K562 (cell line): ENCODE measurements around the gene PDZK1. TPM values are rescaled to one million over a fixed set of nuclear protein-coding genes. Genes with fewer than 3 reads are reported as not detected.

Experiments
- ATAC-seq: fragments of 200-7000 bp; cut with Tn5 transposase; 3 replicates; pipeline ENCODE4 v1.9.1; 2020; ENCODE audit warnings: moderate library complexity
- BruUV-seq: library from RNA; stranded (reverse); fragments of 400-500 nt; replicated peaks from 2 replicates; lab custom pipeline; 2021; lab: Mats Ljungman, UMichigan
- CTCF ChIA-PET: fragments of 300-600 bp; formaldehyde crosslinking; extraction: SDS; loops from one replicate; lab custom pipeline; 2021; ENCODE audit warnings: low intra/inter-chr PET ratio; lab: Yijun Ruan, JAX
- POLR2A ChIA-PET: fragments of 300-600, 350-650 bp; sonication (Branson Sonifier 250); formaldehyde crosslinking; extraction: SDS; loops from one replicate; lab custom pipeline; 2021; ENCODE audit warnings: antibody characterized with exemption, inconsistent platforms; lab: Yijun Ruan, JAX
- DNase-seq, 4 experiments: peaks; one replicate each; pipeline versions ENCODE4 v3.0.0 to v3.0.0-alpha.2; 2011 to 2018; ENCODE audit warnings: low spot score in 3 of 4, mixed read lengths in 3 of 4; ENCODE audit errors: extremely low read depth in 1 of 4
- FAIRE-seq: peaks from 2 replicates; lab custom pipeline; 2011; peaks lifted over from hg19 to GRCh38; lab: Jason Lieb, UNC
- H2AFZ ChIP-seq: 2 replicates; pipeline ENCODE4 v1.6.0; 2011; ENCODE audit warnings: low read depth, low read length, control low read depth, inconsistent platforms
- H3K27ac ChIP-seq: fragments of 200-600 bp; 3 replicates; pipeline ENCODE4 v1.8.0; 2011; ENCODE audit warnings: low read depth, mild to moderate bottlenecking, control low read depth, inconsistent platforms, low read length, moderate library complexity, mixed read lengths; ENCODE audit errors: extremely low read depth
- H3K27me3 ChIP-seq, 2 experiments: fragments of 300-600 bp in 1 of 2; 2 replicates in 1 of 2; 3 replicates in 1 of 2; pipeline versions ENCODE4 v1.6.0 to v1.8.0; 2011; ENCODE audit warnings: inconsistent platforms in 2 of 2, low read length in 2 of 2, mild to moderate bottlenecking in 1 of 2, mixed read lengths in 1 of 2, moderate library complexity in 1 of 2; ENCODE audit not compliant: control insufficient read depth in 2 of 2, insufficient read depth in 2 of 2
- H3K36me3 ChIP-seq: fragments of 300-600 bp; 3 replicates; pipeline ENCODE4 v1.8.0; 2011; ENCODE audit warnings: mild to moderate bottlenecking, low read length, inconsistent platforms; ENCODE audit not compliant: control insufficient read depth, insufficient read depth
- H3K4me1 ChIP-seq, 2 experiments: fragments of 200-600 bp in 1 of 2; replicated peaks in 1 of 2; 2 replicates in 1 of 2; 3 replicates in 1 of 2; pipeline versions ENCODE4 v1.5.1 to v1.8.0; 2011; ENCODE audit warnings: inconsistent platforms in 2 of 2, low read length in 2 of 2, mild to moderate bottlenecking in 1 of 2, mixed read lengths in 1 of 2, moderate library complexity in 1 of 2; ENCODE audit not compliant: control insufficient read depth in 2 of 2, insufficient read depth in 2 of 2
- H3K4me2 ChIP-seq: 2 replicates; pipeline ENCODE4 v1.6.1; 2011; ENCODE audit warnings: low read length, control low read depth, inconsistent platforms, mixed read lengths; ENCODE audit not compliant: insufficient read depth
- H3K4me3 ChIP-seq: fragments of 200-600 bp; sonication (generic), shearing (Covaris generic); 2 replicates; pipeline ENCODE4 v1.5.1; 2016; ENCODE audit warnings: control low read depth, inconsistent platforms
- H3K79me2 ChIP-seq: fragments of 200-600 bp; 3 replicates; pipeline ENCODE4 v1.8.0; 2011; ENCODE audit warnings: low read length, inconsistent platforms; ENCODE audit not compliant: control insufficient read depth, insufficient read depth
- H3K9ac ChIP-seq, 2 experiments: 2 replicates each; pipeline versions ENCODE4 v1.6.0 to v1.6.1; 2011; ENCODE audit warnings: low read depth in 2 of 2, low read length in 2 of 2, control low read depth in 1 of 2, inconsistent platforms in 1 of 2, mild to moderate bottlenecking in 1 of 2, mixed read lengths in 1 of 2; ENCODE audit not compliant: insufficient read depth in 1 of 2
- H3K9me1 ChIP-seq: one replicate; pipeline ENCODE4 v1.6.0; 2011; ENCODE audit warnings: inconsistent platforms, mild to moderate bottlenecking, low read length, moderate library complexity; ENCODE audit not compliant: control insufficient read depth, insufficient read depth
- H3K9me3 ChIP-seq: replicated peaks from 2 replicates; pipeline ENCODE4 v1.5.1; 2011; ENCODE audit warnings: low read depth, low read length, inconsistent platforms; ENCODE audit not compliant: control insufficient read depth, insufficient read depth
- H4K20me1 ChIP-seq: replicated peaks from 2 replicates; pipeline ENCODE4 v1.6.1; 2011; ENCODE audit warnings: low read length, inconsistent platforms, mixed read lengths; ENCODE audit not compliant: control insufficient read depth, insufficient read depth
- ATF7 ChIP-seq: fragments of 450-650 bp; IDR thresholded peaks from 2 replicates; pipeline ENCODE4 v1.7.1; 2014; ENCODE audit warnings: mild to moderate bottlenecking, moderate library complexity
- CEBPB ChIP-seq: fragments of 450-650 bp; IDR thresholded peaks from 2 replicates; pipeline ENCODE4 v1.6.1; 2016; ENCODE audit warnings: missing genetic modification characterization, missing compliant biosample characterization
- CEBPG ChIP-seq, 3 experiments: fragments of 200-800 bp in 1 of 3; sonication (Bioruptor generic) in 1 of 3; sonication (generic) in 1 of 3; formaldehyde crosslinking in 1 of 3; IDR thresholded peaks in 2 of 3; conservative IDR thresholded peaks in 1 of 3; 2 replicates each; pipeline versions ENCODE4 v1.6.1 to v1.8.0; 2016 to 2022; ENCODE audit warnings: missing compliant biosample characterization in 2 of 3, missing genetic modification characterization in 2 of 3, mild to moderate bottlenecking in 1 of 3, missing genetic modification reagents in 1 of 3
- CSDE1 ChIP-seq, 2 experiments: fragments of 450-650 bp; IDR thresholded peaks; 2 replicates each; pipeline ENCODE4 v1.6.1; 2016; ENCODE audit warnings: mild to moderate bottlenecking in 1 of 2
- JUND ChIP-seq, 2 experiments: IDR thresholded peaks; 2 replicates in 1 of 2; 3 replicates in 1 of 2; pipeline ENCODE4 v1.6.1; 2011; ENCODE audit warnings: borderline replicate concordance in 2 of 2, low read depth in 2 of 2, low read length in 2 of 2, improper control_type of control experiment in 1 of 2, missing biosample characterization in 1 of 2, missing genetic modification characterization in 1 of 2, missing genetic modification reagents in 1 of 2
- MEIS2 ChIP-seq: fragments of 450-650 bp; IDR thresholded peaks from 2 replicates; pipeline ENCODE4 v1.6.1; 2014; ENCODE audit warnings: mild to moderate bottlenecking; ENCODE audit not compliant: partially characterized antibody
- NUFIP1 ChIP-seq: fragments of 450-650 bp; IDR thresholded peaks from 2 replicates; pipeline ENCODE4 v1.6.1; 2018; ENCODE audit not compliant: partially characterized antibody
- PBX2 ChIP-seq, 2 experiments: IDR thresholded peaks in 1 of 2; conservative IDR thresholded peaks in 1 of 2; 2 replicates each; pipeline ENCODE4 v1.6.1; 2016; ENCODE audit warnings: low read depth in 2 of 2, mild to moderate bottlenecking in 1 of 2, missing compliant biosample characterization in 1 of 2, missing genetic modification characterization in 1 of 2, moderate library complexity in 1 of 2
- PKNOX1 ChIP-seq: fragments of 450-650 bp; IDR thresholded peaks from 2 replicates; pipeline ENCODE4 v1.6.1; 2016
- RNF2 ChIP-seq: sonication (generic); IDR thresholded peaks from 2 replicates; pipeline ENCODE4 v1.6.1; 2016
- ZNF133 ChIP-seq: fragments of 250-450 bp; sonication (Bioruptor Pico); IDR thresholded peaks from 2 replicates; pipeline ENCODE4 v1.4.0; 2020; ENCODE audit warnings: mild to moderate bottlenecking
- ZNF232 ChIP-seq: sonication (generic); formaldehyde crosslinking; IDR thresholded peaks from 2 replicates; pipeline ENCODE4 v1.8.0; 2022; ENCODE audit warnings: mild to moderate bottlenecking, missing genetic modification reagents
- ZNF384 ChIP-seq: IDR thresholded peaks from 2 replicates; pipeline ENCODE4 v1.6.1; 2012; ENCODE audit warnings: low read depth, low read length, improper control_type of control experiment
- ZNF696 ChIP-seq: fragments of 250-450 bp; sonication (Bioruptor Pico); conservative IDR thresholded peaks from 2 replicates; pipeline ENCODE4 v1.4.0; 2020; ENCODE audit warnings: mild to moderate bottlenecking, moderate library complexity
- WGBS: fragments of 100-300 bp; shearing (Covaris generic); methylation state at CpG from one replicate; pipeline ENCODE4 v1.1.6; 2016; ENCODE audit warnings: low coverage, mixed read lengths; ENCODE audit not compliant: insufficient coverage; ENCODE audit errors: missing lambda C conversion rate; 5-methylcytosine and 5-hydroxymethylcytosine counted together
- in situ Hi-C: fragments of 300-500 bp; cut with MboI; formaldehyde crosslinking; loops from 4 replicates; pipeline ENCODE4 v1.15.0; 2018; ENCODE audit warnings: inconsistent platforms, mixed read lengths
- intact Hi-C: fragments of 100-400 bp; cut with micrococcal nuclease; formaldehyde crosslinking; loops from 2 replicates; pipeline ENCODE4 v1.14.2; 2022
- polyA plus RNA-seq, 8 experiments: library from polyadenylated mRNA; depleted of rRNA in 4 of 8; stranded (reverse) in 5 of 8; unstranded in 3 of 8; fragments of >200 nt; fragmentation: Nextera tagmentation in 2 of 8; fragmentation: Illumina TruSeq in 1 of 8; extraction: Ambion mirVana in 2 of 8; extraction: Trizol in 1 of 8; gene quantifications; 2 replicates each; pipeline versions ENCODE4 v1.2.1 to v1.2.3, GENCODE V29; 2011 to 2014; ENCODE audit warnings: inconsistent platforms in 1 of 8, missing spikeins in 1 of 8
- total RNA-seq, 7 experiments: library from RNA; depleted of rRNA in 6 of 7; stranded (reverse); fragments of >200 nt in 6 of 7; fragmentation: Illumina TruSeq in 2 of 7; extraction: Trizol in 2 of 7; gene quantifications; 2 replicates each; pipeline versions ENCODE4 v1.2.1 to v1.2.3, GENCODE V29; 2011 to 2021; ENCODE audit warnings: low replicate concordance in 1 of 7
- TF ChIP-seq, protein P1 (sequence below): fragments of 250-450 bp; sonication (Bioruptor Pico); IDR thresholded peaks from 2 replicates; pipeline ENCODE4 v1.5.0; 2020; ENCODE audit warnings: mild to moderate bottlenecking

The PDZK1 gene
- total and polyA plus RNA-seq, 9 of the 15 experiments (the other 6 are each of a cell fraction or from before 2014, with no cell fraction given), result 0.04 to 0.22 (median 0.16) TPM; not detected in 2

DNA sequence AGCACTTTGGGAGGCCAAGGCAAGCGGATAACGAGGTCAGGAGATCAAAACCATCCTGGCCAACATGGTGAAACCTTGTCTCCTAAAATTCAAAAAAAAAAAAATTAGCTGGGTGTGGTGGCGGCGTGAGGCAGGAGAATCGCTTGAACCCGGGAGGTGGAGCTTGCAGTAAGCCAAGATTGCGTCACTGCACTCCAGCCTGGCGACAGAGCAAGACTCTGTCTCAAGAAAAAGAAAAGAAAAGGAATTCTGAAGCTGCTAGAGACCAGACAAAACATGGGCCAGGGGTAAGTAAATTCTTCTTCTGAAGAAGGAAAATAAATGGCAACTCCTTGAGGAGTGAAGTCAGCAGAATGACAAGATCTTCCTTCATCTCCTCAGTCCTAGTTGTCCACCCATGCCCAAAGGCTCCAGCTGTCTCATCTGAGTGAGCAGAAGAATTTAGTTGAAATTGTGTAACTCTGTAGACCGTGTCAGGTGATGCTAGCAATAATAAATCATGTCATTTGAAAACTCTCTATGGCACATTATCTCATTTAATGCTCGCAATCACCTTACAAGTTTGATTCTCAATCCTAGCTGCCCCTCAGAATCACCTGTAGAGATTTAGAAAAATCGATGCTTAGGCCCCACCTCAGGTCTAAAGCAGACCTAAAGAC is 14.3 kb downstream of the PDZK1 start:
- no peaks in the 10 kb centered on the region for H3K9me1 ChIP-seq
- WGBS, result 15% methylated on average over 11 of the region's 11 CpGs
- no peaks in the 10 kb centered on the region for H3K79me2 ChIP-seq
- no peaks in the 10 kb centered on the region for H3K27me3 ChIP-seq
- H3K4me1 ChIP-seq, result peaks cover 3 to 7% of the 10 kb centered on the region in 2 experiments; a peak in 2 of 5 replicates
- peak; percentile 33; the same call in 1 of the 3 replicates for ATAC-seq
- H3K4me3 ChIP-seq, result no peak overlapping the region
- no peaks in the 10 kb centered on the region for H3K9me3 ChIP-seq
- BruUV-seq, result no TSS peak
- intact Hi-C loops, result no loop called here
- DNase-seq, result no peak
- ChIA-PET CTCF (no interaction called here), POLR2A (interaction anchor here (1.1 kb wide), 1 partner anchor 9 kb away, joined by 3 read pairs; no protein-coding TSS in a partner anchor)
- H3K9ac ChIP-seq, result no peak overlapping the region
- H4K20me1 ChIP-seq, result no peaks in the 10 kb centered on the region
- H3K4me2 ChIP-seq, result no peak overlapping the region
- H2AFZ ChIP-seq, result no peak overlapping the region
- no peak for FAIRE-seq
- H3K27ac ChIP-seq, result no peak overlapping the region
- in situ Hi-C loops, result no loop called here
- no peaks in the 10 kb centered on the region for H3K36me3 ChIP-seq
- TF ChIP-seq CEBPG (CRISPR knock-in tag; IDR thresholded peaks at IDR 0.05) (peak; percentile 44; the same call in 1 of the 2 replicates), CEBPG (tag; conservative IDR thresholded peaks at IDR 0.05 in 1 of 2, IDR thresholded peaks at IDR 0.05 in 1 of 2) (peak; percentile 76 to 81), CSDE1 (IDR thresholded peaks at IDR 0.05) (no peak), RNF2 (no peak), ZNF384 (peak; percentile 33; the same call in 1 of the 2 replicates), PKNOX1 (peak; percentile 53), CEBPB (tag) (peak; percentile 95), ZNF232 (CRISPR knock-in tag) (no peak), MEIS2 (peak; percentile 79), PBX2 (CRISPR knock-in tag; IDR thresholded peaks at IDR 0.05; ENCODE audit: low read depth) (no peak), PBX2 (tag; conservative IDR thresholded peaks at IDR 0.05; ENCODE audit: low read depth) (peak; percentile 82), NUFIP1 (no peak), JUND (IDR thresholded peaks at IDR 0.05; ENCODE audit: borderline replicate concordance, low read depth, low read length) (0 out of 2 replicates have a peak, but pooled peaks have one; percentile 16), JUND (tag; IDR thresholded peaks at IDR 0.05; ENCODE audit: borderline replicate concordance, low read depth, low read length) (no peak), ZNF133 (no peak), ATF7 (peak; percentile 52), ZNF696 (CRISPR knock-in tag) (no peak)
- TF ChIP-seq, protein P1, sequence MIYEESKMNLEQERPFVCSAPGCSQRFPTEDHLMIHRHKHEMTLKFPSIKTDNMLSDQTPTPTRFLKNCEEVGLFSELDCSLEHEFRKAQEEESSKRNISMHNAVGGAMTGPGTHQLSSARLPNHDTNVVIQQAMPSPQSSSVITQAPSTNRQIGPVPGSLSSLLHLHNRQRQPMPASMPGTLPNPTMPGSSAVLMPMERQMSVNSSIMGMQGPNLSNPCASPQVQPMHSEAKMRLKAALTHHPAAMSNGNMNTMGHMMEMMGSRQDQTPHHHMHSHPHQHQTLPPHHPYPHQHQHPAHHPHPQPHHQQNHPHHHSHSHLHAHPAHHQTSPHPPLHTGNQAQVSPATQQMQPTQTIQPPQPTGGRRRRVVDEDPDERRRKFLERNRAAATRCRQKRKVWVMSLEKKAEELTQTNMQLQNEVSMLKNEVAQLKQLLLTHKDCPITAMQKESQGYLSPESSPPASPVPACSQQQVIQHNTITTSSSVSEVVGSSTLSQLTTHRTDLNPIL (CRISPR knock-in tag), result no peak
